NCI-H345 treated with DMSO at 0.1 percent for 48 hours (cell line): ENCODE data around the gene RPS19.

Experiments used
- DNase-seq: peaks from one replicate; lab custom pipeline; 2025; ENCODE audit not compliant: unreplicated experiment; lab: John Stamatoyannopoulos, UW

RPS19 gene

DNA sequence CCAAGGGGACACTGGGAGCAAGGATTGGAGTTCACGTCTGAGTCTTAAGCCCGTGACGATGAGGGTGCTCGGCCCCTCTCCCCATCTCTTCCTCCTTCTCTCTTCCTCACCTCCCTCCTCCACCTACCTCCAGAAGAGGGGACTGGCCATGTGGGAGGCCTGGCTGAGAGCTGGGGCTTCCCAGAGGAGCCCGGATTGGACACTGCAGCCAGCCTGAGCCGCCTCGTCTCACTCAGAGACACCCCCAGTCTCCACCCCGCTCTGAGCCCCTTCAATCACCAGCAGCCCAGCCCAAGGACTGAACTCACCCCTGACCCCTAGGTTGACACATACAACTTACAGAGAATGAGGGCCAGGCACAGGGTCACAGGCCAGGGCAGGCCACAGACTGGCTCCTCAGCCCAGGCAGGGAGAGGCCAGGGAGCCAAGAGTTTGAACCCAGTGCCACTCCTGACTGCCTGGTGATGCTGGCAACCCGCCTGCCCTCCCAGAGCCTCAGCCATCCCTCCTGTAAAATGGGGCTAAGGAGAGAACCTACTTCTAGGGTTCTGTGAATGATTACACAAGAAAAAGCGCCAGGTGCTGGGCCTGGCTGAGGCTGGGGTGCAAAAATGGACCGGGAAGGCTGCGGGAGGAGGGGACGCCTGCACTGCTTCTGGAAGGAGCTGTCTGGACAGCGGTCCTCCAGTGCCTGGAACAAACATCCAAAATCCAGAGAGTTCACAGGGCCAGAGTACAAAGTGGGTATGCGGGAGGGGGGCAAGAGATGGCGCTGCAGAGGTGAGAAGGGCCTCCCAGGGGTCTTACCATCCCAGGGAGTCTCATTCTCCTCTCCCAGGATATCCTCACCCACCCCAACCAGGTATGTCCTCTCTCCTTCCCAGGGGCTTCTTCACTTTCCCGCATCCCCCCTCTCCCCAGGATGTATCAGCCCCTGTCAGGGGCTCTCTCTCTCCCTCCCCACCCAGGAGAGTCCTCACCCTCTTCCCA, 18.2 kb downstream of the RPS19 start:
- no peak for DNase-seq

DNA sequence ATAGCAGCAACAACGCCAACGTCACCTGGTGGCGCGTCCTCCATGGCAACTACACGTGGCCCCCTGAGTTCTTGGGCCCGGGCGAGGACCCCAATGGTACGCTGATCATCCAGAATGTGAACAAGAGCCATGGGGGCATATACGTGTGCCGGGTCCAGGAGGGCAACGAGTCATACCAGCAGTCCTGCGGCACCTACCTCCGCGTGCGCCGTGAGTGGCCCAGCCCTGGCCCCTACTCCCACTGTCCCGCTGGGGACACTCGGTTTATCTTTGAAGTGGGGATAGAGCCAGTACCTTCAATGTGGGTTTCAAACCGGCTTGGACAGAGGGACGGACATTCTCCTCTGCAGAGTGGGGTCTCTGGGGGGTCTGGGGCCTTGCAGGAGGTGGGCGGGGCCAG, 19.0 kb downstream of the RPS19 start:
- no peak for DNase-seq

DNA sequence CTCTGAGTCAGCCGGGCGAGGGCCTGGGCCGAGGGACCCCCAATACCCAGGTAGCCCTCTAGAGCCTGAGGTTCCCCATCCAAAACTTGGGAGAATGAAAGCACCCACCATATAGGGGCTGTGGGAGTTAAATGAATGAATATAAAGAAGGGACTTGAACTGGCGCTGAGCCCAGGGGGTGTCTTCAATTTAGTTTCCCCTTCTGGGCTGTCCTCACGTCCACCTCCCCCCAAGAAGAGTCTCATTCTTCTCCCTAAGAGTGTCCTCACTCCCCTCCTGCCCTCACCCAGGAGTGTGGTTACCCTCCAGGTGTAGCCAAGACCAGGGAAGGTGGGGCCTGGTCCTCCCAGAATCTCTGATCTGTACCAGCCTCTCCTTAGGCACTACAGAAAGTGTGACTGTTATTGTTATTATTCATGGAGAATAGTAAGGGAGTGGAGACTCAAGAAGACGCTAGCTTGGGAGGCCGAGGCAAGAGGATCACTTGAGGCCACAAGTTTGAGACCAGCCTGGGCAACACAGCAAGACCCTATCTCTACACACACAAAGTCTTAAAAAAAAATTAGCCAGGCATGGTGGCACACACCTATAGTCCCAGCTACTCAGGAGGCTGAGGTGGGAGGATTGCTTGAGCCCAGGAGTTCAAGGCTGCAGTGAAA, 19.7 kb downstream of the RPS19 start:
- DNase-seq: no peak

DNA sequence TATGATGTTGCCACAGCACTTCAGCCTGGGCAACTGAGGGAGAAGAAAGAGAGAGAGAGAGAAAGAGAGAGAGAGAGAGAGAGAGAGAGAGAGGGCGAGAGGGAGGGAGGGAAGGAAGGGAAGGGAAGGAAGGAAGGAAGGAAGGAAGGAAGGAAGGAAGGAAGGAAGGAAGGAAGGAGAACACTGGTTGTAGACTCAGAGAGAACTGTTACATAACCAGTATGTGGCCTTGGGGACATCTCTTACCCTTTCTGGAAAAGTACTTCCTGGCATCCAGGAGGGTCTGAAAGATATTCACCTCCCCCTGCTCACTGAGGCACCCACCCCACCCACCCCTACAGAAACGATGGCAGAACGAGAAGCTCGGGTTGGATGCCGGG, 20.3 kb downstream of the RPS19 start:
- no peak for DNase-seq

DNA sequence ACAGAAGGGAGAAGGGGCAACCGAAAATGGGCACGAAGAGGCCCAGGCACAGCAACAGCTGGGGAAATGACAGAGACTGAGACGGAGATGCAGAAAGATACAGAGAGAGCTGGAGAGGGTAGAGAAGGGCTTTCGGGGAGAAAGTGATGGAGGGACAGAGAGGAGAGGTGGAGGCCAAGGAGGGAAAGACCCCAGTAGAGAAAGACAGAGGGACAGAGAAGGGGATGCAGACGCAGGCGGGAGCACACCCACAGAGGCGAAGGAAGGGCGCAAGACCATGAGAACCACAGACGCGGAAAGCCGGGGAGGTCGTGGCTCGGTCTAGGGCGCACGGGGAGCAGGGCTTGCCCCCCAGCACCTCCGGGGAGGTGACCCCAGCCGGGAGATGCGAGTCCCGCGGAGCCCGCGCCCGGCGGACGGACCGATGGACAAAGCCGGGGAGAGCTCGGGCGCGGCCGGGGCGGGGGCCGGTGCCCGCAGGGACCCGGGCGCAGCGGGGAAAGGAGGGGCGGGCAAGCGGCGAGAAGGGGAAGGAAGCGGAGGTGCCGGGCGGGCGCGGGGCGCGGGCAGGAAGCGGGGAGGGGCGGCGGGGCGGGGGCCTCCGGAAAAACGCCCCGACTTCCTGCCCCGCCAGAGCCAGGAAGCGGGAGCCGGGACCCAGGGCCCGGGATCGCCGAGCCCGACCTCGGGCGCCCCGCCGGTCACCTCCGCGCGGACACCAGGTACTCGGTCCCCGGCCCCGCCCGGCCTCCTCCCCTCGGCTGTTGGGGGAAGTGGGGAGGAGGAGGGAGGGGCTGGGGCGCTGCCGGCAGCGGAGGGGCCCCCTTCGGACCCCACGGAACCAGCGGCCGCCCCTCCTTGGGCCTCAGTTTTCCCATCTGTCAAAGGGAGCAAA, 22.8 kb downstream of the RPS19 start, which contains the start of gene ARHGEF1:
ARHGEF1 (plus strand) TSS at position 617 of the 895 bp plus-strand sequence. CDS start 4,899 bp downstream, outside the sequence.
- no peak for DNase-seq

DNA sequence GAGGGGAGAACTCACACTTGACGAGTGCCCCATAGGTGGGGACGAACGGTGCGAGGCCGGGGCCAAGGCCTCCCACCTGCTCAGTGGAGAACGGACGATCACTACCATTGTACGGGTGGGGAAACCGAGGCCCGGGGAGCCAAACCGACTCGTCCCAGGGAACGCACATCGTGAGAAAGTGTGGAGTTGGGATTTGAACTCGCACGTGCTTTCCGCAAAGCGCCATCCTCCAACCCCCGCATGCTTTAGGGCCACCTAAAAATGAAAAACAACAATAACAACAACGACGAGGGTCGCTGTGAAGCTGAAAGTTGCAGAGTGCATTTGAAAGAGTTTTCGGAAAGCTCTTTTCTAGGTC, 23.4 kb downstream of the RPS19 start:
- DNase-seq: no peak

DNA sequence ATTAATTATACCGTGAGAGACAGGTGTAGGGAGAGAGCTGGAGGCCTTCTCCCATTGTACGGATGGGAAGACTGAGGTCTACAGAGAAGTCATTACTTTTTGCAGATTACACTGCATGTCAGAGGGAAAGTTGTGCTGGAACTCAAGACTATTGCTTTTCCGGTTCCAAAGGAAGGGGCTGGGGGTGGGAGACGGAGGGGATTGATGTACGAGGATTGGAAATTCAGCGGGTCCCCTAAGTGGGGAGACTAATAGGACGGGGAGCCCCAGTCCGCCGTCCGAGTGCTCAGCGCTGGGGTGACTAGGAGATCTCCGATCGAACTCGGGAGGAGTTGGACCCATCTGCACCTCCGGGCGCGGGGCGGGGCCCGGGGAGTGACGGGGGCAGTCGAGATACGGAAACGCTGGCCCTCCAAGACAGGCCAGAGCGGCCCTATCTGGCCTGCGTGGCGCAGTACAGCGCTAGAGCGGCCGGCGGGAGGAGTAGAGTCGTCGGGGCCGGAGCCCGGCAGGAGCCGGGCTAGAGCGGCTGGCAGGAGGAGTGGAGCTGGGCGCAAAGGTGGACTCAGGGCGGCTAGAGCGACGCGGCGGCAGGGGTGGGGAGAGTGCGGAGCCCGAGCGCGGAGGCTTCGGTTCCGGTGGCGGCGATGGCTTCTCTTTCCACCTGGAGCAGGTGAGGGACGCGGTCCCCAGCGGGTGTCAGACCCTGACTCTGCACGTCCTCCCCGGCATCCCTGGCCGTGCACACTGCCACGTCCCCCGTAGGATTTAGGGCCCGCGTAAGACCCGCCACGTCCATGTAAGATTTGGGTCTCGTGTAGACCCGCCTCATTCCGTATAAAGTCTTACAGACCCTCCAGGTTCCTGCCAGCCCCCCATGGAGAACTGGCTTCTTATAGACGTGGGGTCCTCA, 24.0 kb downstream of the RPS19 start:
- peak; percentile 78 for DNase-seq

DNA sequence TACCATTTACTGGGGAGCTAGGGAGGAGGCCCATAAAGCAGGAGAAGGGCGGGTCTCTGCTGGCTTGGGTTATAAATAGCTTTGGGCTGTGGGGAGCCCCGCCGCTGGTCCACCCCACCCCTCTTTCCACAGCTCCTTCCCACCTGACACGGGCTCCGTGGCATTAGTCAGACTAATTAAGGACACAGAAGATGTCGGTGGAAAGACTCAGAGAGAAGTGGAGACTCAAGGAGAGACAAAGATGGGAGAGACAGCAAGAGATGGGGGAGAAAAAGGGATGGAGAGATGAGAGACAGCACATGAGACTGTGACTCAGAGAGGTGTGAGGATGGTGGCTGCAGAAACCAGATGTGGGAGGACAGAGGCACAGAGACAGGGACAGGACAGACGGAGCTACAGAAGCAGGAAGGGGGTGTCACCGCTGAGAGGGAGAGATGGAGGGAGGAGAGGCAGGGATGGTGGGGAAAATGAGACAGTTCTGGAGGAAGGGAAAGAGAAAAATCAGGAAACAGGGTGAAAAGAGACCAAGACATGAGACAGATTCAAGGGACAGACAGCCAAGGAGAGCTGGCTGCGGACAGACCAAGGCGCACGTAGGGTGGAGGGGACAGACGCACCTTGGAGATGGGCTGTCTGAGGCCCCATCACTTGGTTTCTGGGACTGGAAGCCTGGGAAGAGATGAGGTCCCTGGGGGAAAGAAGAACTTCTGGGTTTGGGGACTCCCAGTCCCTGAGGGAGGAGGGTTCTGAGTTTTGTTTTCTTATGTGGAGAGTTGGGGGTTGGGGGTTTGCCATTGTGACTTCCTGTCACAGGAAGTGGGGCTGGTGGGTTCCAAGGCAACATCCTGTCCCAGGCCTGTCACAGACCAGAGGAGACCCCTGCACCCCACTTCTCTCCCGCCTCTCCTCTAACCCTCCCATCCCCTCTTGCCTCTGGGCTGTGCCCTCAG, 27.0 kb downstream of the RPS19 start:
- DNase-seq: no peak

DNA sequence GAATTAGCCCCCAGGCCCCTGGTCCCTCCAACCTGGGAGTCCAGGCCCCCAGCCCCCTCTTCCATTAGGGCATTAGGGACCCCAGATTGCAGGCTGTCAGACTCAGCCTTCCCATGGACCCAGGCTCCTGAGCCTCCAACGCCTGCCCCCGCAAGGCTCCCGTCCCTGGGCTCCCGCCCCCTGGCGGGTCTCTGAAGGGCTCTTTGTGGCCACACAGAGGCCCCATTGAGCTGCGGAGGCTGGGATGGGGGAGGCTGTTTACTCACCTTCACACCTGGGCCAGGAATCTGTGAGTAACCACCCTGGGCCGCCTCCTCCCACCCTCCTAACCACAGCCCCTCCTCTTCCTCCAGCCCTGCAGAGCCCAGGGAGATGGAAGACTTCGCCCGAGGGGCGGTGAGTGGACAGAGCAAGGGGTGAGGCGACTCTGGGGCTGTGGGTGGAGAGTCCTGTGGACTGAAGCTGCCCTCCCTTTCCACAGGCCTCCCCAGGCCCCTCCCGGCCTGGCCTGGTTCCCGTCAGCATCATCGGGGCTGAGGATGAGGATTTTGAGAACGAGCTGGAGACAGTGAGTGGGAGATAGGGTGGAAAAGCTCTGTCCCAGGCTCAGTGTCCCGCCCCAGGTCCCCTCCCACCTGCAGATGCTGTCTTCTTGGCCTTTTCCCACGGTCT, 27.8 kb downstream of the RPS19 start:
- DNase-seq: no peak

DNA sequence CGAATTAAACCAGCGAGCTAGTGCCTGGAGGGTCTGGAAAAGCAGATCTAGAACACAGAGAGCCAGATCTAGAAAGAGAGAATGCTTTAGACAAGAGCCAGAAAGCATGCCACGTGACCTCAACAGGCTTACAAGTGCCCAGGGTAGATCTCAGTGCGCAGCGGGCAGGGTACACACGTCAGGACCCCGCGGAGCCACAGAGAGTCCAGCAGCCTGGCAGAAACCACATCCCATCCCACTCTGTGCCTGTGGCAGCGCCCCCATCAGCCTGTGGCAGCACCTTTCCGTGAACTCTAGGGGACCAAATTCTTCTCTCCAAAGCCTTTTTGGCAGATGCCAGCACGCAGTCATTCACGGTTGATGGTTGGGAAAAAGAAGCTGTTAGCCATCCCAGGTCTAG, 28.9 kb downstream of the RPS19 start:
- DNase-seq: no peak

DNA sequence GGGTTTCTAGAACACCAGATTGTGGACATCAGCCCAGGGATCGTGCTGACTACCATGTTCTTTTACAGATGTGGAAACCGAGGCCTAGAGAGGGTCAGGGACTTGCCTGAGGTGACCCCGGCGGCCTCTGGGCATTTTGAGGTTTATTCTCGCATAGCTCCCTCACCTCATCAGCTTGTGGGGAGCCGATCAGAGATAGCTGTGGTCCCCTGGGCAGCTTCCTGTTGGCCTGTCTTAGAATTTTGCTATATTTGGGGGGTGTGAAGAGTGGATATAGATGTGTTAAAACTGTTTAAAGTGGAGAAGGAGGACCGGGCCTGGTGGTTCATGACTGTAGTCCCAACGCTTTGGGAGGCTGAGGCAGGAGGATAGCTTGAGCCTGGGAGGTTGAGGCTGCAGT, 29.8 kb downstream of the RPS19 start:
- DNase-seq: no peak

DNA sequence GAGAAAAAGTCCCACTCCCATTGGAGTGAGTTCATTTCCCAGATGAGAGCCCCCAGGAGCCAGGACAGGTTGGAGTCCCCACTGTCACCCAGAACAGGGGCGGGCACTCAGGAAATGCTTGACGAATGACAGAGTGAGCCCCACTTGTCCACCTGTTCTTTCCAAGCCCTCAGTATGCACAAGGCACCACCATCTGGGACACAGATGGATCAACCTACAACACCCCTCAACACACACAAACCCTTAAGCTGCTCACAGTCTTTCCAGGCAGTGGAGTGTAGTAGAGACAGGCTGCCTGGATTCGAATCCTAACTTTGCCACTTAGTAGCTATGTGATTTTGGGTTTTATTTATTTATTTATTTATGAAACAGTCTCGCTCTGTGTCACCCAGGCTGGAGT, 30.9 kb downstream of the RPS19 start:
- no peak for DNase-seq

DNA sequence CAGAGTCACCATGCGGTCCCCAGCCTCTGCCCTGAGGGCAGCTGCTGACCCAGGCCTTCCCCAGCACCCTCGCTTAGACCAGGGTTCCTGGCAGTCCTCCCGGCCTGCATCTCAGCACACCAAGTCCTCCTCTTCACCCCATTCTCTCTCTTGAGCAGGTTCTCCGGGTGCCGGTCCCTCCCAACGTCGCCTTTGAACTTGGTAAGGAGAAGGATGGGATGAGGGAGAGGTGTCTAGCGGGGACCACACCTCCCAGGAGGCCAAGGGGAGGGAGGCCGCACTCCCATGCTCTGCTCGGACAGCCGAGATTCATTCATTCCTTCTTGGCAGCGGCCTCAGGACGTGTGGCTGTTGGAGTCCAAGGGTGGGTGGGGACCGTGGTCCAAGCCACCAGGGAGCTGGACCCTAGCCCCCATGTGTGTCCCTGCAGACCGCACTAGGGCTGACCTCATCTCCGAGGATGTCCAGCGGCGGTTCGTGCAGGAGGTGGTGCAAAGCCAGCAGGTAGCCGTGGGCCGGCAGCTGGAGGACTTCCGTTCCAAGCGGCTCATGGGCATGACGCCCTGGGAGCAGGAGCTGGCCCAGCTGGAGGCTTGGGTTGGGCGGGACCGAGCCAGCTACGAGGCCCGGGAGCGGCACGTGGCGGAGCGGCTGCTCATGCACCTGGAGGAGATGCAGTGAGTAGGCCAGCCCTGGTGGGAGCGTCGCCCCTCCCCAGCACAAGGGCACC, 32.3 kb downstream of the RPS19 start:
- no peak for DNase-seq

DNA sequence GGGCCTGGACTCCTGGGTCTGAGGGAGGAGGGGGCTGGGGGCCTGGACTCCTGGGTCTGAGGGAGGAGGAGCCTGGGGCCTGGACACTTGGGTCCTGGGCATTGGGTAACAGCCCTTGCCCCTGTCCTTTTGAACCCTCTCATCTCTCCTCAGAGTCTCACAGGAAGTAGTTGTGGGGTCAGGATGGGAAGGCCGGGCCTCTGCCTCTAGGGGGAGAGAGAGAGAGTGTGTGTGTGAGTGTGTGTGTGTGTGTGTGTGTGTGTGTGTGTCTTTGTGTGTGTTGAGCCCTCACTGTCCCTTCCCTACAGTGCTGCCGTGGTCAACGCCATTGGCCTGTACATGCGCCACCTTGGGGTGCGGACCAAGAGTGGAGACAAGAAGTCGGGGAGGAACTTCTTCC, 33.8 kb downstream of the RPS19 start:
- no peak for DNase-seq

DNA sequence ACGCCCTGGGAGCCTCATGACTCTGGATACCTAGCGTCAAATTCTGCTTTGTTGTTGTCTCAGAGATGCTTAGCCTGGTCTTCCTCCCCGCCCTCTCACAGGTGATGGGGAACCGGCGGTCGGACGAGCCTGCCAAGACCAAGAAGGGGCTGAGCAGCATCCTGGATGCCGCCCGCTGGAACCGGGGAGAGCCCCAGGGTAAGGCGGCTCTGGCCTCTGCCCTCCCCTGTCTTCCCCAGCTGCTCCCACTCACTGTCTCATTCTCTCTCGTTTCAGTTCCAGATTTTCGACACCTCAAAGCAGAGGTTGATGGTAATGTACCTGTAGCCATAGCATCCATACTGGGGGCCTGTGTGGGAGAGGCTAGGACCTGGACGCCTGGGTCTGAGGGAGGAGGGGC, 34.3 kb downstream of the RPS19 start:
- no peak for DNase-seq

DNA sequence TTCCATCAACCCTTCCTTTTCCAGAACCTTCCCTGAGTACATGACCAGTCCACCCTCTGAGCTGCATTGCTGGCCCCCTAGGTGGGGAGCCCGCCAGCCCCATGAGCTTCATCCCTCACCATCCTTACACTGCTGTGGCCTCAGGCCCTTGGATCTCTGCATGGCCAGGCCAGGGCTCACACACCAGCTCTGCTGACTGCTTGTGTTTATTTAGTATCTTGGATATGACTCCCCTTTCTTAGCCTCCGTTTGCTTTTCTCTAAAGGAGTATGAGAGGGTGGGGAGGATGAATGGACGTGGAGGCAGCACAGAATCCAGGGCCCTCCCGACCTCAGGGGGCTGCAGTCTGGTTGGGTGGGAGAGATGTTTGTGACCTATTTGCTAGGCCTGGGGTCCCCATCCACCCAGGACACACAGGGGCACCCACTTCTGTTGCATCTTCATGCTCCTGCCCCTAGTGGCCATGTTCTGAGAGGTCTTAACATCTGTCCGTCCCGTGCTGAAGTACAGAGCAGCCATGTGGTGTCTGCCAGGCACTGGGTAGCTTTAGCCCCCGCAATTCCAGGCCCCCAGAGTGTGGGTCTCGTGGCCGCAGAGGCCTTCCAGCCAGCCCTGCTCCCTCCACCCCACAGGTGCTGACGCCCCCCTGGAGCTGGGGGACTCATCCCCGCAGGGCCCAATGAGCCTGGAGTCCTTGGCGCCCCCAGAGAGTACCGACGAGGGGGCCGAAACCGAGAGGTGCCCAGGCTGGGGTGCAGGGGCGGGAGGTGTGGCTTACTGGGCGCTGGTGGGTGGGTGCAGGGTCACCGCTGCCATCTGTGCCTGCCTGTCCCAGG, 35.9 kb downstream of the RPS19 start:
- DNase-seq: no peak

DNA sequence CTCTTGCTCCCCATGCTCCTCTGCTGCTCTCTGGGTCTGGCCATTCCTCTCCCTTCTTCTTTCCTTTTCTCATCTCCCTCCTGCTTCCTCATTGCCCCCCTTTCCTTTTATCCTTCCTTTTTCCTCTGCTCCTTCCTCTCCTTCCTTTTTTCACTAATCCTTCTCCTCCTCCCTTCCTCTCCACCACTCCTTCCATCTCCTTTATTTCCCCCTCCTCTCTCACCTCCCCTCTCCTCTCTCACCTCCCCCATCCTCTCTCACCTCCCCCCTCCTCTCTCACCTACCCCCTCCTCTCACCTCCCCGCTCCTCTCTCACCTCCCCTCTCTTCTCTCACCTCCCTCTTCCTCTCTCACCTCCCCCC, 36.5 kb downstream of the RPS19 start:
- no peak for DNase-seq
